CD4-positive, alpha-beta T cell treated with Interferon gamma for 1 hour (primary cell): ENCODE measurements around the gene UNCX.
"Not testable (repeated sequence)": the region's sequence is repeated elsewhere in the genome, so short reads cannot be mapped to it uniquely, and the experiment has no call there.

Experiments used
- DNase-seq: peaks from one replicate; pipeline ENCODE4 v3.0.0-alpha.2; 2020

The UNCX gene

DNA sequence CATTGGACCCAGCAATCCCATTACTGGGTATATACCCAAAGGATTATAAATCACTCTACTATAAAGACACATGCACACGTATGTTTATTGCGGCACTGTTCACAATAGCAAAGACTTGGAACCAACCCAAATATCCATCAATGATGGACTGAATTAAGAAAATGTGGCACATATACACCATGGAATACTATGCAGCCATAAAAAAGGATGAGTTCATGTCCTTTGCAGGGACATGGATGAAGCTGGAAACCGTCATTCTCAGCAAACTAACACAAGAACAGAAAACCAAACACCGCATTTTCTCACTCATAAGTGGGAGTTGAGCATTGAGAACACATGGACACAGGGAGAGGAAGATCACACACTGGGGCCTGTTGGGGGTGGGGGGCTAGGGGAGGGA is 47.2 kb downstream of the UNCX start:
- not testable (repeated sequence) for DNase-seq

DNA sequence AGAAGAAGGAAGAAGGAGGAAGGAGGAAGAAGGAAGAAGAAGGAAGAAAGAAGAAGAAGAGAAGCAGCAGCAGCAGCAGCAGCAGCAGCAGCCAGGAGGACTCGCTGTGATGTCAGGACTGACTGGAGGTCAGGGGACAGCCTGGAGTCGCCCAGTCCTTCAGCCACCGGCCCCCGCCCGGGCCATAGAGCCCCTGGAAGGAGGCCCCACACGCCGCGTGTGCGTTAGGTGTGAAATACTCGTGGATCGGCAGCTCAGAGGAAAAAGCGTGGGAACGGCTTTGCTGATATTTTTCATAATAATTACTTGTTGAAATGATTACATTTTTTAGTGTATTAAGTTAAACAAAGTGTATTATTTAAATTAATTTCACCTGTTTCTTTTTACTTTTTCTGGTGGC is 48.4 kb downstream of the UNCX start:
- DNase-seq = no peak

DNA sequence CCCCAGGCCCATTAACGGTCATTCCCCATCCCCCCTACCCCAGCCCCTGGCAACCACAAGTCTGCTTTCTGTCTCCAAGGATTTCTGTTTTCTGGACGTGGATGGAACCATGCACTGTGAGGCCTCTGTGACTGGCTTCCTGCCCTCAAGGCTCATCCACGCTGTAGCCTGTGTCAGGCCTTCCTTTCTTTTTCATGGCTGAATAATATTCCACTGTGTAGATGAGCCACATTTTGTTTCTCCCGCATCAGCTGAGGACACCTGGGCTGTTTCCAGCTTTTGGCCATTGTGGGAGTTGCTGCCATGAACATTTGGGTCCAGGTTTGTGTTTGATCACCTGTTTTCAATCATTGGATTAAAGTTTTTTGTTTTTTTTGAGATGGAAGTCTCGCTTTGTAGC is 50.0 kb downstream of the UNCX start:
- DNase-seq = no peak

DNA sequence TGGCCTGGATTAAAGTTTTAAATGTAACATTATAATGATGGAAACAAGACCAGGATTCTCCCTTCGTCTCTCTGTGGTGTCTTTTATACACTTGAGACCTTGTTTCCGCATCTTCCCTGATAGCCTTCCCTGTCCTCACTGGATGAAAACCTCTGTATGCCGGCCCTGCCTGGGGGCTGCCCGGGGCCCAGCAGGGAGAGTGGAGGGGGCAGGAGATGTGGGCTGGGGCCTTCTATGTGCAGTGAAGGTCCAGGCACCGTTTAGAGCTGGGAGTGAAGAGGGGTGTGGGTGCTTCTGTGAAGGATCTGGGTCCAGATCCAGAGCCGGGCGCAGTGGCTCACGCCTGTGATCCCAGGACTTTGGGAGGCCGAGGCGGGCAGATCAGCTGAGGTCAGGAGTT is 50.7 kb downstream of the UNCX start:
- no peak for DNase-seq

DNA sequence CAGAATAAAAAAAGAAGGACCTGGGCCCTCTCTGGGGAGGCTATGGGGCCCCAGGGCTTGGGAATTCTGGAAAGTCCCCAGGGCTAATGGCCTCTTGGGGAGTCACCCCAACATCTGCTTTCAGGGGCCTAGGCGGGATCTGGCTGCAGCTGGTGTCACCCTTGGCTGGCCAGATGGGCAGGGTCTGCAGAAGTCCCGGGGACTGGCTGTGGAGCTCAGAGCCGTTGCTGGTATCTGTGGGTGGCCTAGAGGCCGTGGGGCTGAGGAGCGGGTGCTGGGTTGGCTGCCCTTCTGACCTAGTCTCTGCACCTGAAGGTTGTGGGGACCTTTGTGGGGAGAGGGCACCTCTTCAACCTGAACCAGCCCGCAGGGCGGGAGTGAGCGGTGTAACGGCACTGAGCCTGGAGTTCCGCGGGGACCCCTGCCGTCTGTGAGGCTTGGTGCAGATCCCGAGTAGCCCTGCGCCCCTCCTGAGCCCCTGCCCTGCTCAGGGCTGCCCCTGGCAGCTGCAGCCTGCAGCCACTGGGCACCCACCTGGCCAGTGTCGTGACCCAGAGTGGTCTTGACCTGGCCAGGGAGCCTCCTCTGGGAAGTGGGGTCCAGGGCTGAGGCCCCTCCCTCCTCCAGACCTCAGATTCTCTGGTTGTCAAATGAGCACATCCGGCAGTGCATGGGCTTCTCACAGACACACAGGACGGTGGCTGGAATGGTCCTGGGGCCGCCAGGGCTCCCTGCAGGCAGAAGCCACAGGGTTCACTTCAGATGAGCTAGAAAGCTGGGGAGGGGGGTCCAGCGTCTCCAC is 51.5 kb downstream of the UNCX start:
- DNase-seq = no peak

DNA sequence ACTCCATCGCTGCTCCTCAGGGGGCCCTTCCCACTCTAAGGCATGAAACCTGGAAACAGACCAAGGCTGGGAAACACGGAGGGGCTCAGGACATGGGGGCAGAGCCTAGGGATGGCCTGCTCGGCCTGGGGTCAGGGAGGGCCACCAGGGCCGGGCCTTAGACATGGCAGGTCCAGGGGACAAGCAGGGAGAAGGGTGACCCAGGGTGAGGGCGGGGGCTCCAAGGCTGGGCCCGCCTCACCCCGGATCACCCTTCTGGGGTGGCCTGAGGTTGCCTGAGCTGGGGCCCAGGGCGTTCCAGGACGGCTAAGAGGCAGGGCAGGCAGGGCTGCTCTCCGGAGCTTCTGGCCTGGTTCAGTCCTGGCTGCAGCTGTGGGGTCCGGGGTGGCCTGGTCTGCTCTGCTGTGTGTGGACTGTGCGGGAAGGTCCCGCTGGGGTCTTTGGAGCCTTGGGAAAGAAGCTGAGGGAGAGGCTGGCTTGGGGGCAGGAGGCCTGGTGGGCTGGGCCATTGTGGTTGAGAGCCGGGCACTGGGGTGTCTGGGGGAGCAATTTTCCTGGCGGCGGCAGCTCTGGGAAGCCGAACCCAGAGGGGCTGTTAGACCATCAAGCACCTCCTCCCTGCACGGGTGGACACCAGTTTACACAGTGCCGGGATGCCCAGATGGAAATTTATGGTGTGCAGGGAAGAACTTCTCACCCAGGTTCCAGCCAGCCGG is 52.2 kb downstream of the UNCX start:
- no peak for DNase-seq

DNA sequence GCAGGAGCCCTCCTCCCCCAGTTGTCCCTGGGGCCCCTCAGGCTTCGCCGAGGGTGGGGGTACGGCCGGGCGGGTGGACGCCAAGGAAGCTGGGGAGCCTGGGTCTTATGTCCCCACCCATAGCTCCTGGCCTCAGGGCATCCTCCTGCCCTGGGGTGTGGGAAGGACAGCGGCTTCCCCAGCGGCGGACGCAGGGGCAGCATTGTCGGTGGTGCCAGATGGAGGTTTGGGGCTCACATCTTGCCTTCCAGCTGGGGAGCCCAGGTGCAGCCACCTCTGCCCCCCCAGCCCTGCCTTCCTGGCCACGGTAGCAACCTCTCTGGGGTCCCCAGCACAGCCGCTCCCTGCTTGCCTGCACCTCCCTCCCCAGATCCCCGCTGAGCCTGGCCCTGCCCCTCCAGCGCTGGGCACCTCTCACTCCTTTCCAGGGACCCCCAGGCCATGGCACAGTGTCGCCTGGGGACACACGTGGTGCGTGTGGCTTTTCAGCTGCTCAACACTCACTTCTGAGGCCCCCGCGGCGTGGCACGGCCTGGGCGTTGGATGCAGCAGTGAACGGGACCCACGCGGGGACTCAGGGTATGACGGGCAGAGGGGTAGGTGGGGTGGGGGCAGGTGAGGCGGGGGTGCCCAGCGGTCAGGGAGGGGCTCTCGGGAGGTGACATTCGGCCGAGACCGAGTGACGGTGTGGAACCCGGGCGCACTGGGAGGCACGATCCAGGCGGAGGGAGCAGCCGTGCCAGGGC is 53.1 kb downstream of the UNCX start:
- no peak for DNase-seq
